BJ (cell line): ENCODE measurements around the gene IFI44. TPM values are rescaled to one million over a fixed set of nuclear protein-coding genes. Genes with fewer than 3 reads are reported as not detected.

ENCODE experiments used
- CTCF ChIA-PET: fragments of 350-600 bp; formaldehyde crosslinking; extraction: SDS; loops from one replicate; lab custom pipeline; 2021; ENCODE audit warnings: antibody characterized with exemption, inconsistent platforms; lab: Yijun Ruan, JAX
- POLR2A ChIA-PET: fragments of 300-600 bp; sonication (Branson Sonifier 250); formaldehyde crosslinking; extraction: SDS; loops from one replicate; lab custom pipeline; 2021; ENCODE audit warnings: antibody characterized with exemption; lab: Charles Lee
- DNase-seq: peaks from one replicate; pipeline ENCODE4 v3.0.0-alpha.2; 2011; ENCODE audit warnings: low read depth
- H3K27me3 ChIP-seq: 2 replicates; pipeline ENCODE4 v1.6.0; 2011; ENCODE audit warnings: low read length; ENCODE audit not compliant: control insufficient read depth, insufficient read depth
- H3K36me3 ChIP-seq: 2 replicates; pipeline ENCODE4 v1.5.1; 2011; ENCODE audit warnings: low read length; ENCODE audit not compliant: control insufficient read depth, insufficient read depth
- H3K4me3 ChIP-seq: 2 replicates; pipeline ENCODE4 v1.5.1; 2011; ENCODE audit warnings: low read depth, mild to moderate bottlenecking, control low read depth, low read length
- CTCF ChIP-seq: IDR thresholded peaks from 2 replicates; pipeline ENCODE4 v1.5.1; 2011; ENCODE audit warnings: low read depth, mild to moderate bottlenecking, control low read depth, inconsistent platforms, low read length, moderate library complexity; ENCODE audit not compliant: insufficient read depth
- polyA plus RNA-seq: library from polyadenylated mRNA; depleted of rRNA; stranded (reverse); fragments of >200 nt; gene quantifications from 2 replicates; pipeline ENCODE4 v1.2.3, GENCODE V29; 2011

IFI44 gene
- polyA plus RNA-seq, 1 experiment: 2.2 TPM

- H3K27me3 ChIP-seq: no peaks in the 10 kb centered on the region
- POLR2A ChIA-PET: no interaction called here
- no peak for TF ChIP-seq CTCF
- CTCF ChIA-PET: no interaction called here
- H3K36me3 ChIP-seq: no peaks in the 10 kb centered on the region
- DNase-seq: no peak
- no peak overlapping the region for H3K4me3 ChIP-seq
Measured at GRCh38 chr1:78630600-78630999, 19.0 kb upstream of the IFI44 start.

GRCh38 chr1:78633209-78633608, 16.4 kb upstream of the IFI44 start:
- ChIA-PET POLR2A (no interaction called here), CTCF (no interaction called here)
- Histone ChIP-seq H3K27me3 (no peaks in the 10 kb centered on the region), H3K36me3 (no peaks in the 10 kb centered on the region), H3K4me3 (no peak overlapping the region)
- no peak for DNase-seq
- TF ChIP-seq CTCF: no peak

GRCh38 chr1:78640462-78640861, 9.2 kb upstream of the IFI44 start:
- no peak for DNase-seq
- Histone ChIP-seq H3K4me3 (no peak overlapping the region), H3K36me3 (no peaks in the 10 kb centered on the region), H3K27me3 (no peaks in the 10 kb centered on the region)
- ChIA-PET CTCF (interaction anchor here (0.7 kb wide), 1 partner anchor 14 kb away, joined by 3 read pairs; no protein-coding TSS in a partner anchor), POLR2A (no interaction called here)
- no peak for TF ChIP-seq CTCF

GRCh38 chr1:78641558-78641957, 8.1 kb upstream of the IFI44 start:
- POLR2A ChIA-PET: no interaction called here

GRCh38 chr1:78645723-78646122, 3.9 kb upstream of the IFI44 start:
- POLR2A ChIA-PET: no interaction called here
- CTCF ChIA-PET: interaction anchor here (2.0 kb wide), 1 partner anchor 28 kb away, joined by 7 read pairs; no protein-coding TSS in a partner anchor

More at GRCh38 chr1:78641558-78641957, 8.1 kb upstream of the IFI44 start:
- DNase-seq: no peak
- TF ChIP-seq CTCF: no peak
- CTCF ChIA-PET: interaction anchor here (1.0 kb wide), 1 partner anchor 13 kb away, joined by 3 read pairs; no protein-coding TSS in a partner anchor
- H3K27me3 ChIP-seq: no peaks in the 10 kb centered on the region
- no peak overlapping the region for H3K4me3 ChIP-seq
- H3K36me3 ChIP-seq: no peaks in the 10 kb centered on the region

More at GRCh38 chr1:78645723-78646122, 3.9 kb upstream of the IFI44 start:
- TF ChIP-seq CTCF: no peak
- H3K36me3 ChIP-seq: no peaks in the 10 kb centered on the region
- H3K27me3 ChIP-seq: no peaks in the 10 kb centered on the region
- H3K4me3 ChIP-seq: no peak overlapping the region
- no peak for DNase-seq
